H1 (cell line): ENCODE measurements around the gene ATXN3.

ENCODE experiments used
- CEBPB ChIP-seq: IDR thresholded peaks from 2 replicates; pipeline ENCODE4 v1.6.1; 2012; ENCODE audit warnings: low read depth, low read length
- TF ChIP-seq, protein P1 (sequence below): IDR thresholded peaks from 2 replicates; pipeline ENCODE4 v1.6.1; 2011; ENCODE audit warnings: low read depth, mild to moderate bottlenecking, low read length; ENCODE audit not compliant: insufficient read depth

DNA sequence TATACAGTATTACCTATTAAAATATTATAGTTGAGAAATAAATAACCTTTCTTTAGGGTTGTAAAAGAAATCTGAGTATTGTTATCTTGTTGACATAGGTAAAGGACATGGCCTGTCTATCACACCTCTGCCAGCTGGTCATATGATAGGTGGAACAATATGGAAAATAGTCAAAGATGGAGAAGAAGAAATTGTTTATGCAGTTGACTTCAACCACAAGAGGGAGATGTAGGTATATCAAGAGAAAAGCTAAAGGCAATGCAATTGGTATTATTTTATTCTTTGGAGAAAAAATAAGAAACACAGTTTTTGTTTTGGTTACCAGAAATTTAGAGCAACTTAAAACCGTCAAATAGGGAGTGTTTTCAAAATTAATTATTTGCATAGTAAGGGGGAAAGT, 28.9 kb upstream of the ATXN3 start:
- no peak for TF ChIP-seq CEBPB
- TF ChIP-seq, protein P1, sequence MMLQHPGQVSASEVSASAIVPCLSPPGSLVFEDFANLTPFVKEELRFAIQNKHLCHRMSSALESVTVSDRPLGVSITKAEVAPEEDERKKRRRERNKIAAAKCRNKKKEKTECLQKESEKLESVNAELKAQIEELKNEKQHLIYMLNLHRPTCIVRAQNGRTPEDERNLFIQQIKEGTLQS: no peak
